Activated CD4-positive, alpha-beta T cell treated with anti-CD3 and anti-CD28 coated beads for 4 hours (primary cell): ENCODE results near the gene LEMD3.
A peak's percentile ranks its signal among the peaks of the same experiment; 100 is the strongest.

ENCODE experiments used
- DNase-seq, 2 donors: peaks; one replicate each; pipeline ENCODE4 v3.0.0-alpha.2; 2020

The LEMD3 gene

GRCh38 chr12:65208964-65209654, 39.7 kb downstream of the LEMD3 start:
- no peak for DNase-seq

GRCh38 chr12:65209655-65210043, 40.3 kb downstream of the LEMD3 start:
- DNase-seq: no peak

- DNase-seq: no peak
Measured at GRCh38 chr12:65217086-65217485, 47.7 kb downstream of the LEMD3 start.

GRCh38 chr12:65220761-65221160, 51.4 kb downstream of the LEMD3 start:
- no peak for DNase-seq

GRCh38 chr12:65229441-65229840, 60.1 kb downstream of the LEMD3 start:
- no peak for DNase-seq

GRCh38 chr12:65232476-65233077, 63.2 kb downstream of the LEMD3 start:
- DNase-seq: no peak

- DNase-seq: no peak
Measured at GRCh38 chr12:65237153-65237552, 67.8 kb downstream of the LEMD3 start.

- no peak for DNase-seq
Measured at GRCh38 chr12:65238609-65239008, 69.2 kb downstream of the LEMD3 start.

- peak; percentile 10 to 29 for DNase-seq
Measured at GRCh38 chr12:65248656-65249633, 79.6 kb downstream of the LEMD3 start.

GRCh38 chr12:65252515-65252914, 83.1 kb downstream of the LEMD3 start:
- no peak for DNase-seq

GRCh38 chr12:65257986-65258385, 88.6 kb downstream of the LEMD3 start:
- DNase-seq: no peak

GRCh38 chr12:65259501-65259900, 90.1 kb downstream of the LEMD3 start:
- DNase-seq: no peak

- no peak for DNase-seq
Measured at GRCh38 chr12:65263777-65264176, 94.4 kb downstream of the LEMD3 start.

GRCh38 chr12:65266408-65266807, 97.0 kb downstream of the LEMD3 start:
- no peak for DNase-seq

GRCh38 chr12:65269603-65270002, 100.2 kb downstream of the LEMD3 start:
- DNase-seq: no peak

GRCh38 chr12:65274602-65275272, 105.4 kb downstream of the LEMD3 start:
- no peak for DNase-seq

GRCh38 chr12:65275627-65276026, 106.2 kb downstream of the LEMD3 start:
- no peak for DNase-seq

- no peak for DNase-seq
Measured at GRCh38 chr12:65276916-65277530, 107.6 kb downstream of the LEMD3 start.

- no peak for DNase-seq
Measured at GRCh38 chr12:65277994-65278575, 108.7 kb downstream of the LEMD3 start.

- peak in 1 of 2 donors; percentile 1 for DNase-seq
Measured at GRCh38 chr12:65278576-65279368, 109.4 kb downstream of the LEMD3 start, which contains the start of gene MSRB3. TSS of gene MSRB3 (plus strand) at chr12:65278683. CDS start at chr12:65308580, 29,897 bp downstream.
